CD14-positive monocyte (primary cell): ENCODE results near the gene GNPAT. TPM values are rescaled to one million over a fixed set of nuclear protein-coding genes. Genes with fewer than 3 reads are reported as not detected.
A peak's percentile ranks its signal among the peaks of the same experiment; 100 is the strongest.

ENCODE experiments used
- DNase-seq, 3 donors: peaks; one replicate each; pipeline ENCODE4 v3.0.0-alpha.2; 2011 to 2022
- H2AFZ ChIP-seq: 2 replicates; pipeline ENCODE4 v1.6.0; 2012; ENCODE audit warnings: mild to moderate bottlenecking, low read depth, low read length, inconsistent platforms; ENCODE audit not compliant: insufficient read depth, poor library complexity, severe bottlenecking
- H3K27ac ChIP-seq, 2 donors: 1 replicate in 1 of 2; 2 replicates in 1 of 2; pipeline ENCODE4 v1.5.1; 2012 to 2013; ENCODE audit warnings: low read length in 2 of 2, control low read depth in 1 of 2, inconsistent platforms in 1 of 2, low read depth in 1 of 2, mild to moderate bottlenecking in 1 of 2
- H3K27me3 ChIP-seq, 2 donors: one replicate each; pipeline versions ENCODE4 v1.6.0 to v1.6.1; 2011 to 2013; ENCODE audit warnings: low read length in 2 of 2; ENCODE audit not compliant: control insufficient read depth in 2 of 2, insufficient read depth in 2 of 2
- H3K36me3 ChIP-seq, 2 donors: replicated peaks in 1 of 2; 1 replicate in 1 of 2; 2 replicates in 1 of 2; pipeline versions ENCODE4 v1.5.1 to v1.6.1; 2012 to 2013; ENCODE audit warnings: low read length in 2 of 2, control low read depth in 1 of 2, inconsistent platforms in 1 of 2, mild to moderate bottlenecking in 1 of 2; ENCODE audit not compliant: insufficient read depth in 2 of 2, control insufficient read depth in 1 of 2
- H3K4me1 ChIP-seq, 2 donors: 1 replicate in 1 of 2; 2 replicates in 1 of 2; pipeline versions ENCODE4 v1.5.1 to v1.6.1; 2012 to 2013; ENCODE audit warnings: low read length in 2 of 2, control low read depth in 1 of 2, inconsistent platforms in 1 of 2, mild to moderate bottlenecking in 1 of 2, moderate library complexity in 1 of 2; ENCODE audit not compliant: insufficient read depth in 2 of 2, control insufficient read depth in 1 of 2
- H3K4me2 ChIP-seq: replicated peaks from 2 replicates; pipeline ENCODE3; 2012; ENCODE audit warnings: low read length, moderate library complexity, mild to moderate bottlenecking; ENCODE audit not compliant: poor library complexity, severe bottlenecking; ENCODE audit errors: extremely low read depth
- H3K4me3 ChIP-seq, 3 experiments: fragments of 200-600 bp in 1 of 3; sonication (generic) in 1 of 3; replicated peaks in 1 of 3; 1 replicate in 2 of 3; 2 replicates in 1 of 3; pipeline ENCODE4 v1.5.1; 2011 to 2013; ENCODE audit warnings: low read length in 3 of 3, mild to moderate bottlenecking in 3 of 3, control low read depth in 2 of 3, low read depth in 2 of 3, inconsistent platforms in 1 of 3, moderate library complexity in 1 of 3
- H3K79me2 ChIP-seq: 2 replicates; pipeline ENCODE4 v1.6.0; 2012; ENCODE audit warnings: mild to moderate bottlenecking, control low read depth, inconsistent platforms, low read length, moderate library complexity; ENCODE audit not compliant: insufficient read depth
- H3K9ac ChIP-seq: 2 replicates; pipeline ENCODE4 v1.6.0; 2017; ENCODE audit warnings: low read length, mild to moderate bottlenecking; ENCODE audit not compliant: insufficient read depth, poor library complexity, severe bottlenecking
- H3K9me3 ChIP-seq, 2 donors: replicated peaks in 1 of 2; 1 replicate in 1 of 2; 2 replicates in 1 of 2; pipeline versions ENCODE4 v1.5.1 to v1.6.1; 2012 to 2013; ENCODE audit warnings: low read length in 2 of 2, control low read depth in 1 of 2; ENCODE audit not compliant: control insufficient read depth in 1 of 2, insufficient read depth in 1 of 2
- H4K20me1 ChIP-seq: 2 replicates; pipeline ENCODE4 v1.6.0; 2012; ENCODE audit warnings: mild to moderate bottlenecking, low read length, control low read depth, moderate library complexity; ENCODE audit not compliant: insufficient read depth
- H3K27ac Mint-ChIP-seq, 7 donors: one replicate each; pipeline ENCODE4 v1.8.0; 2020; ENCODE audit warnings: mild to moderate bottlenecking in 7 of 7, mixed read lengths in 7 of 7, moderate library complexity in 6 of 7, inconsistent platforms in 2 of 7
- H3K27me3 Mint-ChIP-seq, 3 donors: one replicate each; pipeline ENCODE4 v1.8.0; 2021 to 2022; ENCODE audit warnings: low read depth in 3 of 3, mild to moderate bottlenecking in 3 of 3, mixed read lengths in 3 of 3, moderate library complexity in 3 of 3, inconsistent platforms in 1 of 3
- H3K36me3 Mint-ChIP-seq, 2 donors: one replicate each; pipeline ENCODE4 v1.8.0; 2020; ENCODE audit warnings: mixed read lengths in 2 of 2, inconsistent platforms in 1 of 2, mild to moderate bottlenecking in 1 of 2
- H3K4me1 Mint-ChIP-seq: one replicate; pipeline ENCODE4 v1.8.0; 2020; ENCODE audit warnings: mild to moderate bottlenecking, mixed read lengths
- H3K4me3 Mint-ChIP-seq, 2 donors: one replicate each; pipeline ENCODE4 v1.8.0; 2020; ENCODE audit warnings: mild to moderate bottlenecking in 2 of 2, mixed read lengths in 2 of 2, moderate library complexity in 1 of 2
- H3K9me3 Mint-ChIP-seq, 7 donors: one replicate each; pipeline ENCODE4 v1.8.0; 2020 to 2022; ENCODE audit warnings: mixed read lengths in 7 of 7, mild to moderate bottlenecking in 6 of 7, moderate library complexity in 6 of 7, inconsistent platforms in 2 of 7
- CTCF ChIP-seq: fragments of 200-600 bp; IDR thresholded peaks from one replicate; pipeline ENCODE4 v1.8.0; 2022; ENCODE audit warnings: antibody characterized with exemption, mild to moderate bottlenecking
- WGBS: methylation state at CpG from one replicate; pipeline ENCODE4 v1.1.5; 2013; ENCODE audit warnings: missing lambda C conversion rate; ENCODE audit not compliant: insufficient coverage; 5-methylcytosine and 5-hydroxymethylcytosine counted together
- intact Hi-C, 2 donors: fragments of 100-400 bp; cut with micrococcal nuclease; formaldehyde crosslinking; loops; one replicate each; pipeline versions ENCODE4 v1.15.0 to v1.15.1; 2023
- polyA plus RNA-seq, 3 donors: library from polyadenylated mRNA; depleted of rRNA in 1 of 3; unstranded in 2 of 3; stranded (reverse) in 1 of 3; fragments of 300-500 nt in 2 of 3; fragments of >200 nt in 1 of 3; fragmentation: Illumina TruSeq in 2 of 3; gene quantifications; 1 replicate in 2 of 3; 2 replicates in 1 of 3; pipeline ENCODE4 v1.2.3, GENCODE V29; 2012 to 2021

The GNPAT gene
- polyA plus RNA-seq, 3 donors, result 20.8 to 40.3 (median 34.8) TPM

- Histone ChIP-seq H3K4me2 (no peak overlapping the region), H3K4me1 (peaks cover 0 to 3% of the 10 kb centered on the region in 2 donors), H3K9me3 (no peaks in the 10 kb centered on the region), H3K36me3 (peaks cover 46 to 93% of the 10 kb centered on the region in 2 donors), H3K27ac (no peak overlapping the region), H3K4me3 (no peak overlapping the region), H2AFZ (no peak overlapping the region), H3K79me2 (peaks cover 47% of the 10 kb centered on the region), H4K20me1 (peaks cover 20% of the 10 kb centered on the region), H3K27me3 (no peaks in the 10 kb centered on the region), H3K9ac (no peak overlapping the region)
- H3K4me3 Mint-ChIP-seq, result no peak overlapping the region
- H3K9me3 Mint-ChIP-seq, result no peaks in the 10 kb centered on the region
- WGBS, result 91% methylated on average over 3 of the region's 3 CpGs
- peak overlapping the region in 3 of 7 donors; percentile 39 to 80 (median 55) for H3K27ac Mint-ChIP-seq
- DNase-seq, result no peak
- no peaks in the 10 kb centered on the region for H3K27me3 Mint-ChIP-seq
- peaks cover 66 to 75% of the 10 kb centered on the region in 2 donors for H3K36me3 Mint-ChIP-seq
- no peak for TF ChIP-seq CTCF
- intact Hi-C loops, result no loop called here
- peaks cover 25% of the 10 kb centered on the region for H3K4me1 Mint-ChIP-seq
Measured at GRCh38 chr1:231234506-231234905, 6.5 kb upstream of the GNPAT start.

GRCh38 chr1:231235526-231236207, 5.3 kb upstream of the GNPAT start:
- Histone ChIP-seq H3K4me3 (no peak overlapping the region), H3K9ac (no peak overlapping the region), H3K79me2 (peaks cover 53% of the 10 kb centered on the region), H3K27ac (peak overlapping the region in 1 of 2 donors; percentile 4), H3K36me3 (peaks cover 38 to 81% of the 10 kb centered on the region in 2 donors), H3K9me3 (no peaks in the 10 kb centered on the region), H4K20me1 (peaks cover 12% of the 10 kb centered on the region), H2AFZ (no peak overlapping the region), H3K4me2 (no peak overlapping the region), H3K4me1 (peaks cover 9 to 13% of the 10 kb centered on the region in 2 donors), H3K27me3 (no peaks in the 10 kb centered on the region)
- Mint-ChIP-seq H3K4me1 (peaks cover 36% of the 10 kb centered on the region), H3K4me3 (no peak overlapping the region), H3K27ac (peak overlapping the region in 1 of 7 donors; percentile 4), H3K36me3 (peaks cover 57 to 65% of the 10 kb centered on the region in 2 donors), H3K9me3 (no peaks in the 10 kb centered on the region), H3K27me3 (no peaks in the 10 kb centered on the region)
- DNase-seq, result no peak
- intact Hi-C loops, result no loop called here
- no peak for TF ChIP-seq CTCF
- 100% methylated on average over 1 of the region's 3 CpGs for WGBS
